ENCODE measurements around the gene ATP5ME.

The ATP5ME gene

DNA sequence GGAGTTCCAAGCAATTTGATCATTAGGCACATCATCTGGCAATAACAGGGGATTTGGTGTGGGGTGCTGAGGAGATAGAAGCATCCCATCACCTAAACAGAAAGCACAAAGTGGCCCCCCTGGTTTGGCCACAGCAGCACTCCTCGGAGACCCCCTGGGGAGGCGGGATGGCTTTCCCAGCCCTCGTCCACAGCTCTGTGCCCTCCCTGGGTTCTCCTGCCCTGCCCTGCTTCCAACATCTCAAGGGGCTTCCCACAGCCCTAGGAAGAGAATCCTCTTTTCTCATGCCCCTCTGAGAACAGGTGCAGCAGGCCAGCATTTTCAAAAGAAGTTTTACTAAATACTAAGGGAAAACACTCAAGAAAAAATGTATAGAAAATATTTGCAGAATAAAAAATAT lies 12.8 kb downstream of the ATP5ME start:
- TF ChIP-seq EZH2phosphoT487 (conservative IDR thresholded peaks at IDR 0.05; ENCODE audit: low read length): no peak
- TF ChIP-seq CTCF (IDR thresholded peaks at IDR 0.05; ENCODE audit: insufficient read depth, low read length, poor library complexity, severe bottlenecking): no peak

GRCh38 chr4:660401-660800 lies 13.7 kb downstream of the ATP5ME start:
- no peak for TF ChIP-seq EZH2phosphoT487 (conservative IDR thresholded peaks at IDR 0.05; ENCODE audit: low read length)
- no peak for TF ChIP-seq CTCF (IDR thresholded peaks at IDR 0.05; ENCODE audit: insufficient read depth, low read length, poor library complexity, severe bottlenecking)
- H4K20me1 ChIP-seq (ENCODE audit: low read depth, low read length): no peaks in the 10 kb centered on the region
- no peaks in the 10 kb centered on the region for H3K27me3 ChIP-seq (ENCODE audit: low read length)

More for the DNA sequence above, 12.8 kb downstream of the ATP5ME start:
- H3K9ac ChIP-seq (ENCODE audit: low read length): no peak overlapping the region
- no peaks in the 10 kb centered on the region for H3K27me3 ChIP-seq (ENCODE audit: low read length)
- H3K9me2 ChIP-seq (replicated peaks; ENCODE audit: insufficient read depth, low read length): no peaks in the 10 kb centered on the region
- no peak overlapping the region for H3K4me2 ChIP-seq (ENCODE audit: low read depth, low read length, poor library complexity, severe bottlenecking)
- H3F3A ChIP-seq (ENCODE audit: insufficient read depth): no peaks in the 10 kb centered on the region
- H4K20me1 ChIP-seq (ENCODE audit: low read depth, low read length): no peaks in the 10 kb centered on the region
- no peak overlapping the region for H2AFZ ChIP-seq (ENCODE audit: low read depth, low read length, severe bottlenecking)
- H3K9me3 ChIP-seq (ENCODE audit: insufficient read depth, low read length): no peaks in the 10 kb centered on the region
- H3K27ac ChIP-seq (ENCODE audit: low read depth, low read length): no peak overlapping the region
- no peaks in the 10 kb centered on the region for H3K79me2 ChIP-seq (ENCODE audit: insufficient read depth, low read length)
- H3K4me3 ChIP-seq (ENCODE audit: insufficient read depth, low read length, poor library complexity, severe bottlenecking): no peak overlapping the region
- no peaks in the 10 kb centered on the region for H3K36me3 ChIP-seq (ENCODE audit: low read length)

DNA sequence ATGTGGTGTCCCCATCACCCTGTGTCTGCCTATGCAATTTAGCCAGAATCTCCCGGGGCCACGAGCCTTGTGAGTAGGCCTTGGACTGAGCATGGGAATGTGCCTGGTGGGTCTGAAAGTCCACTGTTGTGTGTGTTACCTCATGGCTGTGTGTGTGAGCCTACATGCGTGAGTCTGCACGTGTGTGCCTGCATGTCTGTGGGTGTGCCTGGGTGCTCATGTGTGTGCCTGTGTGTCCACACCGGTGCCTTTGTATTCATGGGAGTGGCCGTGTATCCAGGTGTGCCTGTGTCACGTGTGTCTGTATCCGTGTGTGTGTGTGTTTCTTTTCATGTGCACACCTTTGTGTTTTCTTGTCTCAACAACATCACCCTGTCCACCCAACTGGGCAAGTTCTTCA lies 14.2 kb downstream of the ATP5ME start:
- TF ChIP-seq CTCF (IDR thresholded peaks at IDR 0.05; ENCODE audit: insufficient read depth, low read length, poor library complexity, severe bottlenecking) (no peak), EZH2phosphoT487 (conservative IDR thresholded peaks at IDR 0.05; ENCODE audit: low read length) (no peak)

More at GRCh38 chr4:660401-660800, 13.7 kb downstream of the ATP5ME start:
- Histone ChIP-seq H3K9ac (ENCODE audit: low read length) (no peak overlapping the region), H3K4me2 (ENCODE audit: low read depth, low read length, poor library complexity, severe bottlenecking) (no peak overlapping the region), H2AFZ (ENCODE audit: low read depth, low read length, severe bottlenecking) (no peak overlapping the region), H3K79me2 (ENCODE audit: insufficient read depth, low read length) (no peaks in the 10 kb centered on the region), H3K9me3 (ENCODE audit: insufficient read depth, low read length) (no peaks in the 10 kb centered on the region), H3K9me2 (replicated peaks; ENCODE audit: insufficient read depth, low read length) (no peaks in the 10 kb centered on the region), H3K27ac (ENCODE audit: low read depth, low read length) (no peak overlapping the region), H3K36me3 (ENCODE audit: low read length) (no peaks in the 10 kb centered on the region), H3K4me3 (ENCODE audit: insufficient read depth, low read length, poor library complexity, severe bottlenecking) (no peak overlapping the region), H3F3A (ENCODE audit: insufficient read depth) (no peaks in the 10 kb centered on the region)

More for the DNA sequence above, 14.2 kb downstream of the ATP5ME start:
- no peak overlapping the region for H3K27ac ChIP-seq (ENCODE audit: low read depth, low read length)
- H3K9ac ChIP-seq (ENCODE audit: low read length): no peak overlapping the region
- H2AFZ ChIP-seq (ENCODE audit: low read depth, low read length, severe bottlenecking): no peak overlapping the region
- no peaks in the 10 kb centered on the region for H3K9me2 ChIP-seq (replicated peaks; ENCODE audit: insufficient read depth, low read length)
- H3K4me3 ChIP-seq (ENCODE audit: insufficient read depth, low read length, poor library complexity, severe bottlenecking): no peak overlapping the region
- H3K9me3 ChIP-seq (ENCODE audit: insufficient read depth, low read length): no peaks in the 10 kb centered on the region
- H3K36me3 ChIP-seq (ENCODE audit: low read length): no peaks in the 10 kb centered on the region
- H4K20me1 ChIP-seq (ENCODE audit: low read depth, low read length): no peaks in the 10 kb centered on the region
- no peaks in the 10 kb centered on the region for H3K27me3 ChIP-seq (ENCODE audit: low read length)
- no peaks in the 10 kb centered on the region for H3K79me2 ChIP-seq (ENCODE audit: insufficient read depth, low read length)
- no peak overlapping the region for H3K4me2 ChIP-seq (ENCODE audit: low read depth, low read length, poor library complexity, severe bottlenecking)
- no peaks in the 10 kb centered on the region for H3F3A ChIP-seq (ENCODE audit: insufficient read depth)

Data from SU-DHL-6 (cell line).